Lung (tissue), 12 donors: ENCODE results near the gene TIMM50. TPM values are rescaled to one million over a fixed set of nuclear protein-coding genes. Genes with fewer than 3 reads are reported as not detected.

Experiments
- ATAC-seq: fragments of 200-7000 bp; cut with Tn5 transposase; one replicate; pipeline ENCODE4 v1.9.1; 2020; ENCODE audit warnings: moderate number of reproducible peaks; ENCODE audit not compliant: insufficient read depth, low FRiP score
- DNase-seq, 3 donors: peaks; one replicate each; pipeline ENCODE4 v3.0.0-alpha.2; 2013 to 2017
- H3K27ac ChIP-seq, 2 donors: one replicate each; pipeline ENCODE4 v1.5.1; 2013; ENCODE audit warnings: mild to moderate bottlenecking in 2 of 2, moderate library complexity in 2 of 2, control low read depth in 1 of 2, inconsistent platforms in 1 of 2, low read depth in 1 of 2, low read length in 1 of 2
- H3K27me3 ChIP-seq, 3 donors: one replicate each; pipeline ENCODE4 v1.5.1; 2013; ENCODE audit warnings: low read length in 2 of 3; ENCODE audit not compliant: control insufficient read depth in 3 of 3, insufficient read depth in 3 of 3
- H3K36me3 ChIP-seq, 4 donors: one replicate each; pipeline ENCODE4 v1.5.1; 2013; ENCODE audit warnings: low read length in 4 of 4, mild to moderate bottlenecking in 1 of 4, moderate library complexity in 1 of 4; ENCODE audit not compliant: control insufficient read depth in 4 of 4, insufficient read depth in 4 of 4
- H3K4me1 ChIP-seq, 5 donors: one replicate each; pipeline ENCODE4 v1.5.1; 2013; ENCODE audit warnings: low read length in 5 of 5, mild to moderate bottlenecking in 2 of 5, moderate library complexity in 1 of 5; ENCODE audit not compliant: control insufficient read depth in 5 of 5, insufficient read depth in 5 of 5
- H3K4me3 ChIP-seq: one replicate; pipeline ENCODE4 v1.5.1; 2013; ENCODE audit warnings: mild to moderate bottlenecking, control low read depth, moderate library complexity
- H3K9ac ChIP-seq, 2 donors: one replicate each; pipeline ENCODE4 v1.5.1; 2013; ENCODE audit warnings: low read length in 2 of 2, control low read depth in 1 of 2; ENCODE audit not compliant: insufficient read depth in 1 of 2
- H3K9me3 ChIP-seq, 4 donors: one replicate each; pipeline ENCODE4 v1.5.1; 2013; ENCODE audit warnings: low read length in 3 of 4, mild to moderate bottlenecking in 1 of 4, moderate library complexity in 1 of 4; ENCODE audit not compliant: control insufficient read depth in 4 of 4, insufficient read depth in 3 of 4
- CTCF ChIP-seq: IDR thresholded peaks from 2 replicates; pipeline ENCODE4 v1.5.1; 2012; ENCODE audit warnings: mild to moderate bottlenecking; ENCODE audit errors: control extremely low read depth, extremely low read depth
- WGBS, 2 donors: extraction: QIAGEN DNeasy Blood & Tissue Kit; methylation state at CpG; one replicate each; pipeline ENCODE4 v1.1.7; 2013; 5-methylcytosine and 5-hydroxymethylcytosine counted together
- polyA plus RNA-seq, 2 donors: library from polyadenylated mRNA; stranded (reverse); fragments of 200-250 nt; gene quantifications; one replicate each; pipeline ENCODE4 v1.2.1, GENCODE V29; 2013
- total RNA-seq, 2 donors: library from RNA; depleted of rRNA in 1 of 2; stranded (reverse); fragments of >200 nt in 1 of 2; gene quantifications; one replicate each; pipeline ENCODE4 v1.2.1, GENCODE V29; 2014 to 2021
- donor health status: control.
- donor health status: control.
- donor health status: Bipolar disorder and iron deficiency.
- donor health status: healthy.
- donor health status: DM: yes; HTN: yes; CAD: no.

The TIMM50 gene
- total and polyA plus RNA-seq, 4 donors: 47.5 to 67.4 (median 53.7) TPM

DNA sequence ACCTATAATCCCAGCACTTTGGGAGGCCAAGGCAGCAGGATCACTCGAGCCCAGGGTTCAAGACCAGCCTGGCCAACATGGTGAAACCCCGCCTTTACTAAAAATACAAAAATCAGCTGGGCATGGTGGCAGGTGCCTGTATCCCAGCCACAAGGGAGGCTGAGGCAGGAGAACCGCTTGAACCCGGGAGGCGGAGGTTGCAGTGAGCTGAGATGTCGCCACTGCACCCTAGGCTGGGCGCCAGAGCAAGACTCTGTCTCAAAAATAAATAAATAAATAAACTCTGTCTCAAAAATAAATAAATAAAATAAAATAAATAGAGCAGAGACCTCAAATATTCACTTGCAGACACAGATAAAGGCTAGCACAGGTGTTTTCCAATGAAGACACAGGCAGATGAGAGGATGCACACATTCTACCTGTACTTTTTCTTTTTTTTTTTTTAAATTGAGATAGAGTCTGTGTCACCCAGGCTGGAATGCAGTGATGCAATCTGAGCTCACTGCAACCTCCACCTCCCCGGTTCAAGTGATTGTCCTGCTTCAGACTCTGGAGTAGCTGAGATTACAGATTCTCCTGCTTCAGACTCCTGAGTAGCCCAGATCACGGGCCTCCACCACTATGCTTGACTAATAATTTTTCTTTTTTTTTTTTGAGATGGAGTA, 42.2 kb upstream of the TIMM50 start:
- Histone ChIP-seq H3K4me1 (peaks cover 5 to 19% (median 10%) of the 10 kb centered on the region in 5 donors), H3K9ac (no peak overlapping the region), H3K36me3 (peaks cover 6 to 18% (median 10%) of the 10 kb centered on the region in 4 donors), H3K4me3 (no peak overlapping the region), H3K9me3 (no peaks in the 10 kb centered on the region), H3K27me3 (no peaks in the 10 kb centered on the region), H3K27ac (no peak overlapping the region)
- ATAC-seq (no peak), DNase-seq (no peak)
- 81 to 87% methylated on average over 9 of the region's 9 CpGs for WGBS, 2 donors
- TF ChIP-seq CTCF: no peak

GRCh38 chr19:39444598-39445195, 35.9 kb upstream of the TIMM50 start:
- Histone ChIP-seq H3K9me3 (no peaks in the 10 kb centered on the region), H3K27ac (peak overlapping the region; percentile 88 to 90), H3K36me3 (peaks cover 0 to 15% (median 10%) of the 10 kb centered on the region in 4 donors), H3K9ac (peak overlapping the region; percentile 82 to 94), H3K27me3 (no peaks in the 10 kb centered on the region), H3K4me3 (peak overlapping the region; percentile 96), H3K4me1 (peaks cover 0 to 12% (median 10%) of the 10 kb centered on the region in 5 donors)
- 5% methylated on average over 17 of the region's 17 CpGs for WGBS, 2 donors
- no peak for ATAC-seq
- DNase-seq: no peak
- no peak for TF ChIP-seq CTCF

- no peak for TF ChIP-seq CTCF
- Histone ChIP-seq H3K36me3 (peaks cover 0 to 15% (median 10%) of the 10 kb centered on the region in 4 donors), H3K9me3 (no peaks in the 10 kb centered on the region), H3K4me1 (peaks cover 0 to 12% (median 10%) of the 10 kb centered on the region in 5 donors), H3K27ac (peak within 1 kb of the TSS; percentile 88 to 90), H3K27me3 (no peaks in the 10 kb centered on the region), H3K4me3 (peak within 1 kb of the TSS; percentile 96), H3K9ac (peak within 1 kb of the TSS; percentile 82 to 94)
- 0% methylated on average over 68 of the region's 68 CpGs for WGBS, 2 donors
- DNase-seq: peak; percentile 96 to 99 (median 98)
- peak; percentile 99 for ATAC-seq
These were observed 35.2 kb upstream of the TIMM50 start, which contains the start of gene SUPT5H for GRCh38 chr19:39445196-39446111. Gene SUPT5H, plus strand, starts transcription at chr19:39445582. Its CDS starts 309 bp downstream, at chr19:39445891.
